HG03175 (cell line): ENCODE results near the gene GYS2.
"Not testable (repeated sequence)": the region's sequence is repeated elsewhere in the genome, so short reads cannot be mapped to it uniquely, and the experiment has no call there.

Experiments used
- ATAC-seq: cut with Tn5 transposase; IDR thresholded peaks from one replicate; pipeline ENCODE4 v1.9.1; 2021; ENCODE audit warnings: mild to moderate bottlenecking, moderate library complexity; ENCODE audit not compliant: unreplicated experiment

The GYS2 gene

DNA sequence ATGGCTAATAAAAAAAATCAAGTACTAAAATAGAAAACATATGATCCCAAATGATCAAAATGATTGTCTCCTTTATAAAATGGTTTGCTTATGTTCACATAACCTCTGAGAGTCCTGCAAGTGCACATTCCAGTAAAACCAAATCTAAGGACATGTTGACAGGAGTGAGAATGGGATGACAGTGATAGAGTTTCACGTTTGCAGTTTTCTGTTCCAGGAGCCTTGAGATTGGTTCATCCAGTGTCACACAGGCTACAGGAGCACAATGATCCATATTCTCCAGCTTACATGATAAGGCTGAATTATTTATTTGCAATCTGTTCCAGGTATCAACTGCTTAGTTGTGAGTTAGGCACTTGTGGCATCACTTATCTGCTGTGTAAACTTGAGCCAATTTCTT, 1.5 kb upstream of the GYS2 start:
- no peak for ATAC-seq

DNA sequence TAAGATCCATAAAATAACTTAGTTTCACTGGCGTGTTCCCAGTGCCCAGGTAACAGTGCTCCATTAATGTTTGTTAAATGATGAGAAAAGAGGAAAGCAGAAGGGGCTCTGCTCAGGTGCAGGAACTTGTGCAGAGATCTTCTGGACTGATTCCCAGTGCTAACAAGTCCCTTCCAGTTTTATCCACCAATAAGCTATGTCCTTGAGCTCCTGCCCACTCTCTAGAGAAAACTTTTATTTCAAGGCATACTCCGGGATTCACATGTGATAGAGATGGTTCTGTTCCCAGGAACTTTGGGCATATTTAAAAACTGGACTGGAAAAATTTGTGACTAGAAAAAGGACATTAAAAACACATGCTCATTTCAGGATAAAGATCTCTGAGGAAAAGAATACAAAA, 1.9 kb downstream of the GYS2 start:
- no peak for ATAC-seq

DNA sequence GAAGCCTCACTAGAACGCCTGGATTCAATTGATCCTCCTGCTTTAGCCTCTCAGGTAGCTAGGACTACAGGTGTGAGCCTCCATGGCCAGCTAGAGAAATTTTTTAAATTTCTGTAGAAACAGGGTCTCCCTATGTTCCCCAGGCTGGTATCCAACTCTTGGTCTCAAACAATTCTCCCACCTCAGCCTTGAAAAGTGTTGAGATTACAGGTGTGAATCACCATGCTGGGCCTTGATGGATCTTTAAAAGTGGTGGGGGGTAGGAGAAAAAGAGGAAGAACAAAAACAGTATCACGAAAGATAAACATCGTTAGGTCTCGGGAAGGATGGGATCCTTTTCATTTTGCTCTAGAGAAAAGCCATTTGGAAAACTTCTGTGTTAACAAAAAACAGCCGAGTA, 4.5 kb downstream of the GYS2 start:
- no peak for ATAC-seq

DNA sequence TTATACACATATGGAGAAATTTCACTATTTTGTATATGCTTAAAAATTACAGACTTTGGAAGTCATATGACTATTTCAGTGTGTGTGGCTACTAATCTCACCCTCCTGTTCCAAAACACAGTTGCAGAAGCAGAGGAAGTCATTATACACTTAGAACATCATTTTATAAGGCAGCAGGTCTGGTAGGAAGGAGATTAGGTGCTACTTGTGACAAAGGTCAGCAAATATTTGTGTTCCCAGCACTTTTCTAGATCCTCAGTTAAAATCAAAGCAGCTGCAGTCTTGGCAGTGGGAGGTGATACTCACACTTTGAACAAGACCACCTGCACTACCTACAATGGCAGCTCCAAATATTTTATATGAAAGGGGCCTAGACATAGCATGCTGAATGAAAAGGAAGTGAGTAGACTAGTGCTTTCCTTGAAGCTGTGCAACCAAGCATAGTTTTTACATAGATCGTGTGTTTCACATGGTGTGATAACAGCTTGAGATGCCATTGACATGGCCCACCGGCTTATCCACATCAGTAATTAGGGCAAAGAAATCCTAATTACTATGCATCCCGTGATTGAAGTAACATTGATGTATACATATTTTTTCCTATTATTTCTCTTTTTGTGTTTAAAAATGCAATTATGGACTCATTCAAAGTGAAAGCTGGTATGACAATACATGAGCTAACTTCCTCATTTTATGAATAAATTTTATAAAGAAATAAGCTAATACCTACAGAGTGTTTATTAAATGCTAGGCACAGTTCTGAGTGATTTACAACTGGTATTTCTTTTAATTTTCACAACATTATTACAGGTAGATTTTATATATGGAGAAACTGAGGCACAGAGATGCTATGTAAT, 5.3 kb downstream of the GYS2 start:
- ATAC-seq, result peak; percentile 77

DNA sequence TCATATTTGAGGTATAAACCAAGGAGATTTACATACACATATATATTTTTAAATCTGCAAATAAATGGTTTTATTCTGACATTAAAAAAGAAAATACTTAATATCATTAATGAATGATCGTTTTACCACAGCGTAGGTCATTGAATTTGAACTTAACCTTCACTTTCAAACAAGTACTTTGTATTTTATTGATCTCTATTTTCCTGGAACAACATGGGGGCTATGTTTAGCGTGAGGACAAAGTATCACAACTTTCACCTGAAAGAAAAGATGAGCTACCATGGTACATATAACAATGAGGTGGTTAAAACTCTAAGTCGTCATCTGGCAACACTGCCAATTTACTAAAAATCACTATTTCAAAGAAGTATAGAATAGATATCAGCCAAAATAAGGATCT, 6.0 kb downstream of the GYS2 start:
- no peak for ATAC-seq

DNA sequence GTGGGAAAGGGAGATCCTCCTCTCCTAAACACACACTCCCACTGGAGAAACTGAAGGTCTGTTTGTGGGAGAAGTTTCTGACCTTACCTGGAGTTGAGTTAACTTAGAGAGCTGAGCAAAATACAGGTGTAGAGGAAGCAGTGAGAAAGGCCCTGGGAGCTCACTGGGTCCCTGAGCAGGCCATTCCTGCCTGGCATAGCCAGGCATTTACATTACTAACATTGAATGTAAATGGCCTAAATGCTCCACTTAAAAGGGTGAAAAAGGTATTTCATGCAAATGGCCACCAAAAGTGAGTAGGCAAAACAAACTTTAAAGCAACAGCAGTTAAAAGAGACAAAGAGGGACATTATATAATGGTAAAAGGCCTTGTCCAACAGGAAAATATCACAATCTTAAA, 9.3 kb downstream of the GYS2 start:
- not testable (repeated sequence) for ATAC-seq

DNA sequence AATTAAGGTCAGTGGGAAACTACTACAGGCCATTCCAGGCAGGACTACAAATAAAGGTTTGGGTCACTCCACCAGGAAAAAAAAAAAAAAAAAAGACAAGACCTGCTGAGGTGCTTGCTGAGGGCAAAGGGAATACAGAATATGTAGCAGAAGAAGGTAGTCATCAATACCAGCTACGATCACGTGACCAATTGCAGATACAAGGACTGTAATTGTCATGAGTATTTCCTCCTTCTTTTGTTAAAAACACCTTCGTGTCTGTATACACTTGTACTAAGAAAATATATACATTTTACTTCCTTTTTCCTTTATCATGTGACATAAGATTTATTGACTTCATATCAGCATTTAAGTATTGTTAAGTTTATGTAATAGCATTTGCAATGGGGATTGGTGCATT, 19.2 kb downstream of the GYS2 start:
- ATAC-seq, result no peak

DNA sequence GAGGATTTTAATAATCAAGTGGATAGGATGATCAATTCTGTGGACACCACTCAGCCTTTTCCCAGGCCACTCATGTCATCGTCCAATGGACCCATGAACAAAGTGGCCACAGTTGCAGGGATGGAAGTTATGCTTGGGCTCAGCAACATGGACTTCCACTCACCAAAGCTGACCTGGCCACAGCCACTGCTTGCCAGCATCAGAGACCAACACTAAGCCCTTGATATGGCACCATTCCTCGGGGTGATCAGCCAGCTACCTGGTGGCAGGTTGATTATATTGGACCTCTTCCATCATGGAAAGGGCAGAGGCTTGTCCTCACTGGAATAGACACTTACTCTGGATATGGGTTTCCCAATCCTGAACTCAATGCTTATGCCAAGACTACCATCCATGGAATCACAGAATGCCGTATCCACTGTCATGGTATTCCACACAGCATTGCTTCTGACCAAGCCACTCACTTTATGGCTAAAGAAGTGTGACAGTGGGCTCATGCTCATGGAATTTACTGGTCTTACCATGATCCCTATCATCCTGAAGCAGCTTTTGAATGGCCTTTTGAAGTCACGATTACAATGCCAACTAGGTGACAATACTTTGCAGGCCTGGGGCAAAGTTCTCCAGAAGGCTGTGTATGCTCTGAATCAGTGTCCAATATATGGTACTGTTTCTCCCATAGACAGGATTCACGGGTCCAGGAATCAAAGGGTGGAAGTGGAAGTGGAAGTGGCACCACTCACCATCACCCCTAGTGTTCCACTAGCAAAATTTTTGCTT, 20.1 kb downstream of the GYS2 start:
- ATAC-seq, result not testable (repeated sequence)

DNA sequence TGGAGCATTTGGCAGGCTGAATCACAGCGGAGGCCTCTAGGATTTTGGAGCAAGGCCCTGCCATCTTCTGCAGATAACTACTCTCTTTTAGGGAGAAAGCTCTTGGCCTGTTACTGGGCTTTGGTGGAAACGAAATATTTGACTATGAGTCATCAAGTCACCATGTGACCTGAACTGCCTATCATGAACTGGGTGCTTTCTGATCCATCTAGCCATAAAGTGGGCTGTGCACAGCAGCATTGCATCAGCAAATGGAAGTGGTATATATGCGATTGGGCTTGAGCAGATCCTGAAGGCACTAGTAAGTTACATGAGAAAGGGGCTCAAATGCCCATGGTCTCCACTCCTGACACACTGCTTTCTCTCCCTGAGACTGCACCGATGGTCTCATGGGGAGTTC, 21.1 kb downstream of the GYS2 start:
- no peak for ATAC-seq

DNA sequence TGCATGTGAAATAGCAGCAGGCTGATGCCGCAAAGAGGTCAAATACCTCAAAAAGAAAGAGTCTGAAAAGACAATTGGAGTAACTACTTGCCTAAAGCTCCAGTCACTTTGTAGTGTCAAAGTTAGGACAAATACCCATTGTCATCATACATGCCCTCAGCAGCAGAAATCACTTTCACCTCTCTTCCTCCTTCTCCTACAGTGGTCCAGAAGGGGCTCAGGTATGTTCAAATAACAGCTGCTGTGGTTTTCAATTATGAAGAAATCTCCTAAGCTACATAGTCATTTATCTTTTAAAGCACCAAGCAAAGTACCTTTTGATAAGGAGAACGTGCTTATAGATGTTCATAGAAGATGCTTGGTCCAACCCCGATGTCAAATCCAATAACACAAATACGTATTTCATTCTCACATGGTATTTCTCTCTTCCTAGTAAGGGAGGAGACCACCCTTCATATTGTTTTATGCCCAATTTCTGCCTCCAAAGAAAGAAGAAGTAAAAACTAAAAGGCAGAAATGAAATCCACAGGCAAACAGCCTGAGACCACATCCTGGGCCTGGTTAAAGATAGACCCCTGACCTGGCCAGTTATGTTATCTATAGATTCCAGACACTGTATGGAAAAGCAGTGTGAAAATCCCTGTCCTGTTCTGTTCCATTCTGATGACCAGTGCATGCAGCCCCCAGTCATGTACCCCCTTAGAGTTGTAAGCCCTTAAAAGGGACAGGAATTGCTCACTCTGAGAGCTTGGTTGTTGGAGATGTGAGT, 23.7 kb downstream of the GYS2 start:
- ATAC-seq, result peak; percentile 67

DNA sequence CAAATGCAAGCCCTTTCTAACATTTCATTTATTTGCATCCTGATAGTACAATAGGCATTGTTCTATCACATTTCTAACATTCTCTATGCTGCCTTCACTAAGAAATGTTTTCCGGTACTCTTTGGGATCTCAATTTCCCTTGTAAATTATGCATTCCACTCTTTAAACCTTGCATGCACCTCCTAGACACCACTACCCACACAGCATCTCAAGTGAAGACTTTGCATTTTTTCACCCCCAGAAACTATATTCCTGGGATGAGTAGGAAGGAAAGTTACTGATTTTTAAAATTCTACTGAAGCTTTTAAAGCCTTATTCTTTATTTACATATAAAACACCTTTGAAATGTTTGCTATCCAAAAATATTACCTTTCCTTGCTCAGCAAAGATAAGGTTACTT, 27.1 kb downstream of the GYS2 start:
- ATAC-seq, result no peak

DNA sequence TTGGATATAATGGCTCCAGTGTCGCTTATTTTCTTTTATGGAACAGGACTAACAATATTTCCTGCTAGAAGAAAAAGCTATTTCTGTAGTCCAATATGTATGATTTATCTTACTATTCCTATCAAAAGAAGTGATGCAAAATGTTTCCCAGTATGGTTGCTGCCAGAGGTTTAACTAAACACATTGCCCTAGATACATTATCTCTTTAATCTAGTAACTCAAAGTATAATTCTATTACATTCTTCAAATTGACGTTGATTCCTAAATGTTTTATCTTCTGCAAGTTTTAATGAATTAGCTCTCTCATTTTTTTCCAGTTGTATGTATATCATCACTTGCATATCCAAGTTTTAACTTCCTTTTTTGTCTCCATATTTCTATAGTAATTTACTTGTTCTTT, 28.2 kb downstream of the GYS2 start:
- no peak for ATAC-seq

DNA sequence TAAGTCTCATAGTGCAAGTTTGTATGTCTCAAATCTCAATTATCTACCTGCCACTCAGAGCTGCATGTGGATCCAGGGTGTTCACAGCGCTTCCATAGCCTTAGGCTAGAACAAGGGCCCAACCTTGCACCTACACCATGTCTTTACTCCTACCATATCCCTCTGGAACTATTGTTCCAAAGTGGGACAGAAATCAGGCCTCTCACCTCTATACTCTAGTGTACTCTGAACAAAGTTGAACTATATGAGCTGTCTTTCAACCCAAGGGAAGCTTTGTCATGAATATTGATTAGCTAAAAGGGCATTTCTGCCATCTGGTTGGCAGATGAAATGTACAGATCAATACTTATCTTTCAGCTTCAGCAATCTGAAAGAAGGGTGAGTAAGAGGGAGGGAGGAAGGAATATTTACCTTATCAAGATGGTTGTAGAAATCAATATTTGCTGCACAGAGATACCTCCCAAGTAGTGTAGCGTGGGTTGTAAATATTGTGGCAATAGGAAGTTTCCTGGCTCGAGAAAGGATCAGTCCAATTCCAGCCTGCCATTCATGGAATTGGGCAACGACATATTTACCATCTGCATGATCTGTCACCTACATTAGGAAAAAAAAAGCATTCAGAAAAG, 30.8 kb downstream of the GYS2 start:
- ATAC-seq, result no peak

DNA sequence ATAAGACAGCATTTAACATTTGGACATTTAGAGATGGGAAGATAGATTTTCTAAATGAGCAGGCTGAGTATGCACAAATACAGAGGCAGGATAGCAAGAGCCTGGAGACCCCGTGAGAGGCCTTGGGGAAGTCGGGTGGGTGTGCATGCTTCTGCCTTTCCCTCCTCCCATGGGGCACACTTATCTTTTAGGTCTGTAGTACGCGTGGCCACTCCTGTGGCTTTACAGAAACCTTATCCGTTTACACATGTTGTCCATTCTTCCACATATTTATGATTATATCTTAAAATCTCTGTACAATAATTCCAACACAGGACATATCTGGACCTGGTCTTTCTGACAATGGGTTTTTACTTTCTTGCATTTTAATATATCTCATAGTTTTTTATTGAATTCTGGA, 33.6 kb downstream of the GYS2 start:
- no peak for ATAC-seq

DNA sequence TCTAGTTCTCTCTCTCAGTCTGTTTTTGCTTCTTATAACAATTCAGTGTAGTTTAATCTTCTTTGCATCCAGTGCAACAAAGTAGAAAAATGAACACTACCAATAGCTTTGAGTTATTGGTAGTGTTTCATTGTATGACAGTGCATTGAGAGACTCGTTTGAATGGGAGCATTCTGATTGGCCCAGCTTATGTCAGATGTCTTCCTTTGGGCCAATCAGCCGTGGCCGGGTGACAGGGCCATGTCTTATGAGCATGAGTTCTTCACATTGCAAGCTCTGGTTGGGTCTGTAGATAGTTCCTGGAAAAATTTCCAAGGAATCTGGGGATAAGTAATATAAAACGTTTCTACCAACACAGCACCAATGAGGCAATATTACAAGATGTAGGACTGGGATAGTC, 36.5 kb downstream of the GYS2 start:
- no peak for ATAC-seq

DNA sequence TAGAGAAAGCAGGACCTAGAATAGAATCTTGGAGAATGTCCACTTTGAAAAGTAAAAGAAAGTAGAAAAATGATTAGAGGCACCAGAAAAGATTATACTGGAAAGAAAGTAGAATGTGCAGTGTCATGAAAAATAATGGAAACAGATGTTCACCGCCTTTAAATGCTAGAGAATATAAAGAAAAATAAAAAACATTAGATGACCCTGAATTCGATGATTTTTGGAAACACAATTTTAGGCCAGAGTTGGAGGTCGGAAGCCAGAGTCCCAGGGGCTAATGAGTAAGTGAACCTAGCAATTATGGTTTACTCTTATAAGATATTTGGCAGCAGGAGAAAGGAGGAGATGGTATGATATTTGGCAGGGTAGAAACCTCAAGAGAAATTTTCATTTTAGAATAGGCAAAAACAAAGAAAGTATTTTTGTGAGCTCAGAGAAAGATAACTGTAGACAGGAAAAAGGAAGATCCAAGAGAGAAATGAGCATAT, 37.7 kb downstream of the GYS2 start:
- ATAC-seq, result no peak

DNA sequence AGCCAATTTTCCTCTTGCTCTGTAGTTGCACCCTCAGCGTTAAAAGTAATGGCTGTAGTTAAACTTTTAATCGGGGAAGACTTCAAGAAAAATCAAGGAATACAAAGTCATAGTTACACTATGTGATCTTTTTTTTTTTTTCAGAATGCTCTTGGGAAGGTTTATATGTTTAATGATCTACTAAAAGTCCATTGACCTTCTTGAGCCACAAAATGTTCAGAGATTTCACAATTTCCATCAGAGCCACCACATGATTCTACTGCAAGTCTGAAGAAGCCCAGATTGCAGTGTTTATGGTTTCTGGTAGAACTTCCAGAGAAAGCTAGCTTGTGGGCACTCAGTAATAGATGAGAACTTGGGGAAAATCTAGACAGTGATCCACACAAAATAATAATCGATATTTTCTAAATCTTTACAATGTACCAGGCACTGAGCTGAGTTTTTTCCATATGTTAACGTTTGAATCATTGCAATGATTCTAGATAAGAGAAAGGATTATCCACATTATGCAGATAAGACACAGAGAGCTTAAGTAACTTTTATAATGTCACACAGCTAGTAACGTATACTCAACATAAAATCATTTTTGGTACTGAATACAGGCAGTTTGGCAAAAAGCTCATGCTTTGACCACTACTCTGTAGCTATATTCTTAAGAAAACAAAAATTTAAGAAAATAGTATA, 38.3 kb downstream of the GYS2 start:
- ATAC-seq, result no peak

DNA sequence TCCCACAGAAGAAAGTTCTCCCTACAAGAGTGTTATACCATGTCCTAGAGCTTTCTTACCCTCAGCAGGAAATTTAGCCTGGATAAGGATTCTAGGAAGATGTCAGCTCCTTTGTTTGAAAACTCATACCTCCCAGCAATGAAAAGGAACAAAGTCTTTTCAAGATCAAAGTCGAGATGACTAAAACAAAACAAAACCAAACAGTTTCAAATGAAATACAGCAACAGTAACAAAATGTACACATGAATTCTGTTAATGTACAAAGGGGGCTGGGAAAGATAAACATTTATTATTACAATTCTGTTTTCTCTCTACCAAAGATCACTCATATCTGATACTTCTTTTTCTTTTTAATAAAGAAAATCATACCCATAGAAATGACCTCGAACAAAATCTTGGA, 41.8 kb downstream of the GYS2 start:
- no peak for ATAC-seq

DNA sequence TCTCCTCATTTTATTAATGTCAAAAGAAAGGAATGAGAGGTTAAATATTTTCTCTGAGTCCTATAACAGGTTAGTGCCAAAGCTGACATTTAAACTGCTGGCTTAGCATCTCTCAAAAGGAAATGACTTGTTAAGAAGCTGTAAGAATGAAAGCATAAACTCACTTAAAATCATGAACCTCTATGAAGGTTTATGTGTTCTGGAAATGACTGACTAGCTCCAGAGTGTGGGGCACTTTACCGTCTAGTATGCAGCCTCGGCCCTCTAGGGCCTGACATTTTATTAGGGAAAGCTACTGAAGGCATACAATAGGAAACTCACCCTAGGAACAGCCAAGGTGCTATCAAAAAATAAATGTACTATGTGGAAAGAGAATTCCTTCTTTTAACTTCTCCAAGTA, 43.5 kb downstream of the GYS2 start:
- no peak for ATAC-seq

DNA sequence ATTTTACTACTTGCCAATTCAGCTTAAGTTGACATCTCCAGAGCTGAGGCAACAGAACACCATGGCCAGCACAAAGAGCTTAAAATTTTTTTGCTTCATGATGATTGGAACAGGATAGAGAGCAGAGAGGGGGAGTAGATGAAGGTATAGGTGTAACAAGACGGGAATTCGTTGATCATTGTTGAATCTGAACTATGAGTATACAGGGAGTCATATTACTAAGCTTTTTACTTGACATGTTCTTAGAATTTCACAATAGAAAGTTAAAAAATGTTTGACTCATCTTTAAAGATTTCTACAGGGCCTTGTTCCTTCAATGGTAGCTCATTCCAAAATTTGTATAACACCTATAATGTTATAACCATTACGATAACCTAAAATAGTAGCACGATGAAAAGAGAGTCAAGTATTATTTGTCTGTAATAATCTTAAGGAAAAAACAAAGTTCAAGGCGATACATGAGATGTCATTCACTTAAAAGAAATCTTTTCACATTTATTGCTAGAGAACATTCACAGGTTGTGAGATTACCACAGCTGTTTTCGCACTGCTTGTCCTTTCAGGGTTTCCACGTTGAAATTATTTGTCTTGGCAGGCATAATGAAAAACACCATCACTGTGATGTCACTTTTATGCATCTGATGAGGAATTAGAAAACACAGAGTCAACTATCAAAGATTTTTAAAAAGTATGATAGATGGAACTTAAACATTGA, 44.6 kb downstream of the GYS2 start:
- no peak for ATAC-seq
